ENCODE data around the gene CACNA1A. TPM values are rescaled to one million over a fixed set of nuclear protein-coding genes. Genes with fewer than 3 reads are reported as not detected.
A peak's percentile ranks its signal among the peaks of the same experiment; 100 is the strongest.

The CACNA1A gene
- polyA plus RNA-seq, 1 donor from 2014 or later: 3.1 TPM

GRCh38 chr19:13225973-13226865, 280.1 kb downstream of the CACNA1A start:
- H3K27me3 Mint-ChIP-seq: peaks cover 12% of the 10 kb centered on the region
- H3K27ac Mint-ChIP-seq: no peak overlapping the region
- peaks cover 0 to 3% (median 0%) of the 10 kb centered on the region in 3 donors for H3K4me1 Mint-ChIP-seq
- no peaks in the 10 kb centered on the region for H3K9me3 Mint-ChIP-seq
- H3K36me3 Mint-ChIP-seq: no peaks in the 10 kb centered on the region
- H3K4me3 Mint-ChIP-seq: no peak overlapping the region

GRCh38 chr19:13225085-13225484, 281.2 kb downstream of the CACNA1A start:
- Mint-ChIP-seq H3K9me3 (no peaks in the 10 kb centered on the region), H3K27me3 (peaks cover 12% of the 10 kb centered on the region), H3K27ac (peak overlapping the region in 1 of 3 donors; percentile 35), H3K36me3 (no peaks in the 10 kb centered on the region), H3K4me3 (no peak overlapping the region), H3K4me1 (peaks cover 0 to 4% (median 0%) of the 10 kb centered on the region in 3 donors)

- no peak overlapping the region for H3K4me3 Mint-ChIP-seq
- peaks cover 3 to 6% (median 4%) of the 10 kb centered on the region in 3 donors for H3K4me1 Mint-ChIP-seq
- H3K27me3 Mint-ChIP-seq: peaks cover 2% of the 10 kb centered on the region
- H3K9me3 Mint-ChIP-seq: no peaks in the 10 kb centered on the region
- no peaks in the 10 kb centered on the region for H3K36me3 Mint-ChIP-seq
- no peak overlapping the region for H3K27ac Mint-ChIP-seq
Measured at GRCh38 chr19:13220847-13221246, 285.4 kb downstream of the CACNA1A start.

- H3K4me3 Mint-ChIP-seq: peak overlapping the region; percentile 84 to 92 (median 88)
- H3K4me1 Mint-ChIP-seq: peaks cover 18 to 22% (median 22%) of the 10 kb centered on the region in 3 donors
- no peaks in the 10 kb centered on the region for H3K36me3 Mint-ChIP-seq
- H3K27ac Mint-ChIP-seq: peak overlapping the region; percentile 74 to 94 (median 93)
- H3K27me3 Mint-ChIP-seq: no peaks in the 10 kb centered on the region
- H3K9me3 Mint-ChIP-seq: no peaks in the 10 kb centered on the region
Measured at GRCh38 chr19:13215572-13216380, 290.5 kb downstream of the CACNA1A start.

GRCh38 chr19:13214036-13214730, 292.1 kb downstream of the CACNA1A start:
- Mint-ChIP-seq H3K27ac (peak overlapping the region in 1 of 3 donors; percentile 53), H3K4me3 (peak overlapping the region in 3 of 4 donors; percentile 8 to 78 (median 37)), H3K36me3 (no peaks in the 10 kb centered on the region), H3K9me3 (no peaks in the 10 kb centered on the region), H3K27me3 (no peaks in the 10 kb centered on the region), H3K4me1 (peaks cover 18 to 28% (median 27%) of the 10 kb centered on the region in 3 donors)

- Mint-ChIP-seq H3K4me3 (peak overlapping the region; percentile 11 to 78 (median 49)), H3K36me3 (no peaks in the 10 kb centered on the region), H3K4me1 (peaks cover 24 to 31% (median 30%) of the 10 kb centered on the region in 3 donors), H3K9me3 (no peaks in the 10 kb centered on the region), H3K27ac (peak overlapping the region in 1 of 3 donors; percentile 78), H3K27me3 (no peaks in the 10 kb centered on the region)
Measured at GRCh38 chr19:13212759-13213330, 293.4 kb downstream of the CACNA1A start.

- H3K36me3 Mint-ChIP-seq: no peaks in the 10 kb centered on the region
- H3K27me3 Mint-ChIP-seq: no peaks in the 10 kb centered on the region
- H3K4me3 Mint-ChIP-seq: peak overlapping the region; percentile 51 to 95 (median 64)
- H3K4me1 Mint-ChIP-seq: peaks cover 24 to 31% (median 30%) of the 10 kb centered on the region in 3 donors
- no peaks in the 10 kb centered on the region for H3K9me3 Mint-ChIP-seq
- H3K27ac Mint-ChIP-seq: peak overlapping the region in 2 of 3 donors; percentile 40 to 58
Measured at GRCh38 chr19:13211426-13212308, 294.6 kb downstream of the CACNA1A start.

GRCh38 chr19:13210941-13211340, 295.3 kb downstream of the CACNA1A start:
- Mint-ChIP-seq H3K27ac (peak overlapping the region; percentile 40 to 87 (median 58)), H3K9me3 (no peaks in the 10 kb centered on the region), H3K36me3 (no peaks in the 10 kb centered on the region), H3K4me1 (peaks cover 21 to 30% (median 29%) of the 10 kb centered on the region in 3 donors), H3K27me3 (no peaks in the 10 kb centered on the region), H3K4me3 (peak overlapping the region; percentile 49 to 95 (median 93))

- Mint-ChIP-seq H3K4me1 (peaks cover 16 to 24% (median 24%) of the 10 kb centered on the region in 3 donors), H3K27me3 (no peaks in the 10 kb centered on the region), H3K9me3 (no peaks in the 10 kb centered on the region), H3K36me3 (no peaks in the 10 kb centered on the region), H3K4me3 (peak overlapping the region; percentile 92 to 95 (median 94)), H3K27ac (peak overlapping the region; percentile 58 to 90 (median 87))
Measured at GRCh38 chr19:13210339-13210775, 295.9 kb downstream of the CACNA1A start.

GRCh38 chr19:13209484-13210338, 296.6 kb downstream of the CACNA1A start:
- Mint-ChIP-seq H3K27me3 (no peaks in the 10 kb centered on the region), H3K27ac (peak overlapping the region; percentile 86 to 93 (median 90)), H3K4me1 (peaks cover 16 to 24% (median 24%) of the 10 kb centered on the region in 3 donors), H3K4me3 (peak overlapping the region; percentile 92 to 95 (median 94)), H3K9me3 (no peaks in the 10 kb centered on the region), H3K36me3 (no peaks in the 10 kb centered on the region)

GRCh38 chr19:13208672-13209483, 297.4 kb downstream of the CACNA1A start:
- H3K4me3 Mint-ChIP-seq: peak overlapping the region; percentile 92 to 96 (median 94)
- peaks cover 16 to 27% (median 24%) of the 10 kb centered on the region in 3 donors for H3K4me1 Mint-ChIP-seq
- H3K27ac Mint-ChIP-seq: peak overlapping the region; percentile 92 to 99 (median 93)
- H3K9me3 Mint-ChIP-seq: no peaks in the 10 kb centered on the region
- H3K36me3 Mint-ChIP-seq: no peaks in the 10 kb centered on the region
- no peaks in the 10 kb centered on the region for H3K27me3 Mint-ChIP-seq
